HEK293 (cell line): ENCODE data around the gene TMEM125.

Experiments used
- CTCF ChIA-PET: fragments of 350-600 bp; formaldehyde crosslinking; extraction: SDS; loops from one replicate; lab custom pipeline; 2021; ENCODE audit warnings: antibody characterized with exemption; lab: Yijun Ruan, JAX
- POLR2A ChIA-PET: fragments of 300-600 bp; formaldehyde crosslinking; extraction: SDS; loops from one replicate; lab custom pipeline; 2020; ENCODE audit warnings: antibody characterized with exemption, inconsistent platforms; lab: Yijun Ruan, JAX
- H3K27ac ChIP-seq: fragments of 200-500 bp; sonication (Bioruptor generic); 2 replicates; pipeline ENCODE4 v1.5.1; 2014; ENCODE audit warnings: low read depth, low read length, control low read depth, inconsistent platforms; ENCODE audit errors: extremely low read depth
- H3K36me3 ChIP-seq, 2 experiments: fragments of 200-500 bp in 1 of 2; sonication (Bioruptor generic) in 1 of 2; 1 replicate in 1 of 2; 2 replicates in 1 of 2; pipeline ENCODE4 v1.5.1; 2014 to 2017; ENCODE audit warnings: inconsistent platforms in 2 of 2, low read length in 2 of 2; ENCODE audit not compliant: control insufficient read depth in 2 of 2, insufficient read depth in 1 of 2
- H3K4me1 ChIP-seq: fragments of 200-500 bp; sonication (Bioruptor generic); 2 replicates; pipeline ENCODE4 v1.5.1; 2014; ENCODE audit warnings: mild to moderate bottlenecking, low read length, inconsistent platforms; ENCODE audit not compliant: control insufficient read depth, insufficient read depth
- H3K4me3 ChIP-seq: 2 replicates; pipeline ENCODE4 v1.5.1; 2011; ENCODE audit warnings: low read depth, mild to moderate bottlenecking, control low read depth, low read length, moderate library complexity
- H3K9me3 ChIP-seq: fragments of 200-500 bp; sonication (Bioruptor generic); 2 replicates; pipeline ENCODE4 v1.5.1; 2014; ENCODE audit warnings: low read depth, low read length, inconsistent platforms; ENCODE audit not compliant: control insufficient read depth, insufficient read depth
- GFI1B ChIP-seq: fragments of 450-650 bp; formaldehyde crosslinking; IDR thresholded peaks from 2 replicates; pipeline ENCODE4 v1.5.1; 2016; ENCODE audit warnings: missing biosample characterization, missing genetic modification characterization
- GLIS2 ChIP-seq: fragments of 450-650 bp; formaldehyde crosslinking; IDR thresholded peaks from 2 replicates; pipeline ENCODE4 v1.5.1; 2016; ENCODE audit warnings: missing biosample characterization, missing genetic modification characterization
- HIC1 ChIP-seq: fragments of 450-650 bp; formaldehyde crosslinking; IDR thresholded peaks from 2 replicates; pipeline ENCODE4 v1.5.1; 2016; ENCODE audit warnings: missing biosample characterization, missing genetic modification characterization
- HOXD13 ChIP-seq: sonication (generic); formaldehyde crosslinking; IDR thresholded peaks from 2 replicates; pipeline ENCODE4 v1.8.0; 2022; ENCODE audit warnings: missing genetic modification reagents, borderline replicate concordance
- KLF16 ChIP-seq: fragments of 450-650 bp; formaldehyde crosslinking; IDR thresholded peaks from 2 replicates; pipeline ENCODE4 v1.5.1; 2017; ENCODE audit warnings: missing biosample characterization, missing genetic modification characterization
- KLF17 ChIP-seq: fragments of 450-650 bp; formaldehyde crosslinking; IDR thresholded peaks from 2 replicates; pipeline ENCODE4 v1.5.1; 2016; ENCODE audit warnings: missing biosample characterization, missing genetic modification characterization
- KLF8 ChIP-seq: fragments of 450-650 bp; formaldehyde crosslinking; IDR thresholded peaks from 2 replicates; pipeline ENCODE4 v1.5.1; 2016; ENCODE audit warnings: missing biosample characterization, missing genetic modification characterization
- PRDM1 ChIP-seq: fragments of 450-650 bp; formaldehyde crosslinking; IDR thresholded peaks from 2 replicates; pipeline ENCODE4; 2016; ENCODE audit warnings: missing biosample characterization, missing genetic modification characterization
- REPIN1 ChIP-seq: fragments of 450-650 bp; formaldehyde crosslinking; IDR thresholded peaks from 2 replicates; pipeline ENCODE4 v1.5.1; 2017; ENCODE audit warnings: missing biosample characterization, missing genetic modification characterization, low read depth
- YY1 ChIP-seq: fragments of 450-650 bp; formaldehyde crosslinking; IDR thresholded peaks from 2 replicates; pipeline ENCODE4 v1.5.1; 2018; ENCODE audit warnings: missing biosample characterization, missing genetic modification characterization
- ZFP37 ChIP-seq: fragments of 450-650 bp; formaldehyde crosslinking; IDR thresholded peaks from 2 replicates; pipeline ENCODE4 v1.5.1; 2016; ENCODE audit warnings: missing biosample characterization, missing genetic modification characterization
- ZIC2 ChIP-seq: fragments of 450-650 bp; formaldehyde crosslinking; IDR thresholded peaks from 2 replicates; pipeline ENCODE4 v1.5.1; 2016; ENCODE audit warnings: missing biosample characterization, missing genetic modification characterization
- ZNF133 ChIP-seq: fragments of 450-650 bp; formaldehyde crosslinking; IDR thresholded peaks from 2 replicates; pipeline ENCODE4 v1.5.1; 2016; ENCODE audit warnings: missing biosample characterization, missing genetic modification characterization
- ZNF169 ChIP-seq: fragments of 450-650 bp; formaldehyde crosslinking; IDR thresholded peaks from 2 replicates; pipeline ENCODE4 v1.5.1; 2016; ENCODE audit warnings: missing biosample characterization, missing genetic modification characterization
- ZNF19 ChIP-seq: fragments of 450-650 bp; formaldehyde crosslinking; IDR thresholded peaks from 2 replicates; pipeline ENCODE4; 2016; ENCODE audit warnings: missing biosample characterization, missing genetic modification characterization, low read depth
- ZNF23 ChIP-seq: fragments of 450-650 bp; formaldehyde crosslinking; IDR thresholded peaks from 2 replicates; pipeline ENCODE4 v1.5.1; 2016; ENCODE audit warnings: missing biosample characterization, missing genetic modification characterization, borderline replicate concordance
- ZNF292 ChIP-seq: fragments of 450-650 bp; formaldehyde crosslinking; IDR thresholded peaks from 2 replicates; pipeline ENCODE4 v1.5.1; 2016; ENCODE audit warnings: low read depth, missing biosample characterization, missing genetic modification characterization, borderline replicate concordance
- ZNF37A ChIP-seq: fragments of 450-650 bp; IDR thresholded peaks from 2 replicates; pipeline ENCODE4 v1.5.1; 2018; ENCODE audit warnings: missing biosample characterization, missing genetic modification characterization
- ZNF513 ChIP-seq: fragments of 450-650 bp; IDR thresholded peaks from 2 replicates; pipeline ENCODE4 v1.5.1; 2018; ENCODE audit warnings: missing biosample characterization, missing genetic modification characterization
- ZNF529 ChIP-seq: fragments of 450-650 bp; formaldehyde crosslinking; IDR thresholded peaks from 2 replicates; pipeline ENCODE4 v1.5.1; 2017; ENCODE audit warnings: missing genetic modification characterization, missing biosample characterization; ENCODE audit not compliant: insufficient replicate concordance
- ZNF580 ChIP-seq: fragments of 450-650 bp; formaldehyde crosslinking; IDR thresholded peaks from 2 replicates; pipeline ENCODE4 v1.5.1; 2016; ENCODE audit warnings: missing biosample characterization, missing genetic modification characterization
- ZNF624 ChIP-seq: fragments of 450-650 bp; formaldehyde crosslinking; IDR thresholded peaks from 2 replicates; pipeline ENCODE4 v1.5.1; 2017; ENCODE audit warnings: missing biosample characterization, missing genetic modification characterization
- ZNF639 ChIP-seq: fragments of 450-650 bp; formaldehyde crosslinking; IDR thresholded peaks from 2 replicates; pipeline ENCODE4 v1.5.1; 2016; ENCODE audit warnings: missing biosample characterization, missing genetic modification characterization
- ZNF670 ChIP-seq: fragments of 450-650 bp; formaldehyde crosslinking; IDR thresholded peaks from 2 replicates; pipeline ENCODE4 v1.5.1; 2016; ENCODE audit warnings: missing biosample characterization, missing genetic modification characterization, low read depth
- ZNF785 ChIP-seq: fragments of 450-650 bp; formaldehyde crosslinking; IDR thresholded peaks from 2 replicates; pipeline ENCODE4 v1.5.1; 2016; ENCODE audit warnings: missing biosample characterization, missing genetic modification characterization

The TMEM125 gene

GRCh38 chr1:43306688-43307457 lies 37.1 kb downstream of the TMEM125 start (continued):
- TF ChIP-seq ZNF513 (tag by site-specific recombination), result no peak
- no peak for TF ChIP-seq ZNF639
- TF ChIP-seq KLF8 (tag by site-specific recombination), result no peak
- TF ChIP-seq KLF16 (tag by site-specific recombination), result no peak
- TF ChIP-seq ZNF785 (tag by site-specific recombination), result no peak
- no peak for TF ChIP-seq ZNF580 (tag by site-specific recombination)
- TF ChIP-seq ZNF19, result no peak
- no peak for TF ChIP-seq ZNF23 (tag by site-specific recombination)
- no peak for TF ChIP-seq GFI1B (tag by site-specific recombination)
- TF ChIP-seq HIC1 (tag by site-specific recombination), result no peak
- TF ChIP-seq ZNF169, result no peak
- TF ChIP-seq ZNF37A (tag by site-specific recombination), result no peak
- TF ChIP-seq, all 188 proteins: peak for 0

GRCh38 chr1:43307458-43308158 lies 37.8 kb downstream of the TMEM125 start:
- Histone ChIP-seq H3K9me3 (no peaks in the 10 kb centered on the region), H3K27ac (no peak overlapping the region), H3K4me3 (no peak overlapping the region), H3K36me3 (no peaks in the 10 kb centered on the region), H3K4me1 (no peaks in the 10 kb centered on the region)
- ChIA-PET CTCF (interaction anchor here (0.7 kb wide), 1 partner anchor 643 kb away, joined by 4 read pairs; no protein-coding TSS in a partner anchor), POLR2A (no interaction called here)
- TF ChIP-seq PRDM1 (no peak), REPIN1 (tag by site-specific recombination) (no peak), ZNF624 (tag by site-specific recombination) (no peak)

GRCh38 chr1:43308635-43309404 lies 39.0 kb downstream of the TMEM125 start:
- no peak overlapping the region for H3K27ac ChIP-seq
- H3K4me3 ChIP-seq, result no peak overlapping the region
- ChIA-PET POLR2A (no interaction called here), CTCF (interaction anchor here (1.3 kb wide), 1 partner anchor 106 kb away, joined by 4 read pairs; no protein-coding TSS in a partner anchor)
- no peaks in the 10 kb centered on the region for H3K9me3 ChIP-seq
- no peaks in the 10 kb centered on the region for H3K4me1 ChIP-seq
- H3K36me3 ChIP-seq, result no peaks in the 10 kb centered on the region
- no peak for TF ChIP-seq ZNF292 (tag by site-specific recombination)
- no peak for TF ChIP-seq ZIC2
- no peak for TF ChIP-seq ZNF624 (tag by site-specific recombination)
- no peak for TF ChIP-seq ZNF133 (tag by site-specific recombination)
- no peak for TF ChIP-seq KLF17 (tag by site-specific recombination)
- no peak for TF ChIP-seq YY1 (tag by site-specific recombination)
- no peak for TF ChIP-seq ZNF529 (tag by site-specific recombination)
- TF ChIP-seq ZFP37 (tag by site-specific recombination), result no peak
- no peak for TF ChIP-seq HOXD13
- TF ChIP-seq GLIS2, result no peak
- no peak for TF ChIP-seq ZNF670 (tag by site-specific recombination)
